Endothelial cell (in vitro differentiated cells): ENCODE results near the gene RASL11B. TPM values are rescaled to one million over a fixed set of nuclear protein-coding genes. Genes with fewer than 3 reads are reported as not detected.

Experiments
- DNase-seq: peaks from one replicate; pipeline ENCODE4 v3.0.0; 2021; ENCODE audit warnings: low spot score
- H3K27ac Mint-ChIP-seq: one replicate; pipeline ENCODE4 v1.8.0; 2021; ENCODE audit warnings: mixed read lengths, inconsistent platforms; ENCODE audit not compliant: unreplicated experiment
- H3K27me3 Mint-ChIP-seq: one replicate; pipeline ENCODE4 v1.8.0; 2021; ENCODE audit warnings: mild to moderate bottlenecking, moderate library complexity, mixed read lengths, inconsistent platforms; ENCODE audit not compliant: unreplicated experiment
- H3K36me3 Mint-ChIP-seq: one replicate; pipeline ENCODE4 v1.8.0; 2021; ENCODE audit warnings: mild to moderate bottlenecking, low read depth, mixed read lengths, inconsistent platforms; ENCODE audit not compliant: unreplicated experiment
- H3K4me1 Mint-ChIP-seq: one replicate; pipeline ENCODE4 v1.8.0; 2021; ENCODE audit warnings: mild to moderate bottlenecking, mixed read lengths, inconsistent platforms; ENCODE audit not compliant: unreplicated experiment
- H3K4me3 Mint-ChIP-seq: one replicate; pipeline ENCODE4 v1.8.0; 2021; ENCODE audit warnings: mild to moderate bottlenecking, mixed read lengths, inconsistent platforms; ENCODE audit not compliant: unreplicated experiment
- H3K9me3 Mint-ChIP-seq: one replicate; pipeline ENCODE4 v1.8.0; 2021; ENCODE audit warnings: mixed read lengths, inconsistent platforms; ENCODE audit not compliant: unreplicated experiment
- total RNA-seq: library from RNA; stranded (reverse); fragmentation: NEBNext Ultra II Directional; extraction: Animal tissue kit (Norgen Biotek cat#: 25700); gene quantifications from one replicate; pipeline ENCODE4 v1.2.1, GENCODE V29; 2021; ENCODE audit not compliant: unreplicated experiment
- TF ChIP-seq, protein P1 (sequence below): fragments of 200-600 bp; sonication (generic); IDR thresholded peaks from one replicate; pipeline ENCODE4 v1.5.0; 2021; ENCODE audit warnings: antibody characterized with exemption; ENCODE audit not compliant: unreplicated experiment

The RASL11B gene
- total RNA-seq, 1 donor from 2014 or later, result 0.64 TPM

DNA sequence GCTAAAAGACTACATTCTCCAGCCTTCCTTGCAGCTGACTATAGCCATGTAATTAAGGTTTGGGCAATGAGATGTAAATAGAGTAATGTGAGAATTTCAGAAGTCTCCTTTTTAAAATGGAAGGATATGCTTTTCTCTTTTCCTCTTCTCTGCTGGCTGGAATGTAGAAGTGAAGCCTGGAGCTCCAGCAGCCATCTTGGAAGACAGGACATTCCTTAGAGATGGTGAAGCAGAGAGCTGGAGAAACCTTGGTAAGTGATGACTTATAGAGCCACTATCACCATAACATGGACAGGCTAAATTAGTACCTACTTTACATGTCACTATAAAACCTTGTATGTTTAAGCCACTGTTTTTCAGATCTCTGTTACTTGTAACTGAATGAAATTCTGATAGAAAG lies 48.0 kb downstream of the RASL11B start:
- Mint-ChIP-seq H3K9me3 (no peaks in the 10 kb centered on the region), H3K4me1 (peaks cover 4% of the 10 kb centered on the region), H3K4me3 (no peak overlapping the region), H3K27me3 (no peaks in the 10 kb centered on the region), H3K27ac (no peak overlapping the region), H3K36me3 (no peaks in the 10 kb centered on the region)
- no peak for DNase-seq
- TF ChIP-seq, protein P1, sequence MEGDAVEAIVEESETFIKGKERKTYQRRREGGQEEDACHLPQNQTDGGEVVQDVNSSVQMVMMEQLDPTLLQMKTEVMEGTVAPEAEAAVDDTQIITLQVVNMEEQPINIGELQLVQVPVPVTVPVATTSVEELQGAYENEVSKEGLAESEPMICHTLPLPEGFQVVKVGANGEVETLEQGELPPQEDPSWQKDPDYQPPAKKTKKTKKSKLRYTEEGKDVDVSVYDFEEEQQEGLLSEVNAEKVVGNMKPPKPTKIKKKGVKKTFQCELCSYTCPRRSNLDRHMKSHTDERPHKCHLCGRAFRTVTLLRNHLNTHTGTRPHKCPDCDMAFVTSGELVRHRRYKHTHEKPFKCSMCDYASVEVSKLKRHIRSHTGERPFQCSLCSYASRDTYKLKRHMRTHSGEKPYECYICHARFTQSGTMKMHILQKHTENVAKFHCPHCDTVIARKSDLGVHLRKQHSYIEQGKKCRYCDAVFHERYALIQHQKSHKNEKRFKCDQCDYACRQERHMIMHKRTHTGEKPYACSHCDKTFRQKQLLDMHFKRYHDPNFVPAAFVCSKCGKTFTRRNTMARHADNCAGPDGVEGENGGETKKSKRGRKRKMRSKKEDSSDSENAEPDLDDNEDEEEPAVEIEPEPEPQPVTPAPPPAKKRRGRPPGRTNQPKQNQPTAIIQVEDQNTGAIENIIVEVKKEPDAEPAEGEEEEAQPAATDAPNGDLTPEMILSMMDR, result no peak

DNA sequence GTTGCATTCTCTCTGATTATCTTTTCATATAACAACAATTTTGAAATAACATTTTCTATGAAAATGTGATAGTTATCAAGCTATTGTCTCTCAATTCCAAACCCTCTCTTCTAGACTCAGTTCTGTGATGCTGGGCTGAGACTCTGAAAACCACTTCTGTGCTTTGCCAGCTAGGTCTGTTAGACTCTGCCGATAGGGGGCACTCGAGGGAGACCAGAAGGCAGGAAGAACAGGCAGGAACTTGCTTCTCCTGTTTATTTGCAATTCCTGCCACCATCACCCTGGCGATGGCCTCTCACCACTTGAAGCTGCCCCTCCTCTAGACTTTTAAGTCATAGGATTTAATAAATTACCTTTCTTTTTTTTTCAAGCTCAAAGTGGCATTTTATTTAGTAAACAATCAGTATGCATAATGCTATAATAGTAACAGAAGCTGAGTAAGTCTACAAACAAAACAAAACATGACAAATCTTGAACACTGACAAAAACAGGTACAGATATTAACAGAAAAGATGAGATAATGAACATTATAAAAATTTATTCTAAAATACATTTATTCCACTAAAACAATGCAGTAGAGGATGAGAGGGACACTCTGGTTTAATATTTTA lies 49.7 kb downstream of the RASL11B start:
- no peaks in the 10 kb centered on the region for H3K27me3 Mint-ChIP-seq
- peak overlapping the region; percentile 61 for H3K27ac Mint-ChIP-seq
- peak; percentile 84 for DNase-seq
- no peak overlapping the region for H3K4me3 Mint-ChIP-seq
- TF ChIP-seq, protein P1, result peak; percentile 65
- peaks cover 4% of the 10 kb centered on the region for H3K4me1 Mint-ChIP-seq
- no peaks in the 10 kb centered on the region for H3K36me3 Mint-ChIP-seq
- H3K9me3 Mint-ChIP-seq, result no peaks in the 10 kb centered on the region

DNA sequence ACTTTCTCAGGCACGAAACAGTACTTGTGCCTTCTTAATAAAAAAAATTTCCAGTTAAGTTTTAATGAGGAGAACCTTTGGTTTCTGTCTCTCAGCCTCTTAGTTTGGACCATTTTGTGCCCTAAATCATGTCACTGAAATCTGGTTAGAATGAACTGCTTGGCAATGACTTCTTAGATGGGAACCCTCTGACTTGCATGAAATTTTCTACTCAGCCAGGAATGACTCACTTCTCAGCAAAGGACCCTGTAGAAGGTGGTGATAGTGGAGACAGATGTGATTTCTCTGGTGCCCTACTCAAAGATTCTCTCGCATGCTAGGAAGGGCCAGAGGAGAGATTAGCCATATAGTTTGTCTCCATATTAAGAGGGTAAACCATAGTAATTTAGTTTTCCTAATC lies 50.5 kb downstream of the RASL11B start:
- DNase-seq, result no peak
- Mint-ChIP-seq H3K36me3 (no peaks in the 10 kb centered on the region), H3K9me3 (no peaks in the 10 kb centered on the region), H3K4me1 (peaks cover 4% of the 10 kb centered on the region), H3K4me3 (no peak overlapping the region), H3K27ac (no peak overlapping the region), H3K27me3 (no peaks in the 10 kb centered on the region)
- TF ChIP-seq, protein P1, result no peak

DNA sequence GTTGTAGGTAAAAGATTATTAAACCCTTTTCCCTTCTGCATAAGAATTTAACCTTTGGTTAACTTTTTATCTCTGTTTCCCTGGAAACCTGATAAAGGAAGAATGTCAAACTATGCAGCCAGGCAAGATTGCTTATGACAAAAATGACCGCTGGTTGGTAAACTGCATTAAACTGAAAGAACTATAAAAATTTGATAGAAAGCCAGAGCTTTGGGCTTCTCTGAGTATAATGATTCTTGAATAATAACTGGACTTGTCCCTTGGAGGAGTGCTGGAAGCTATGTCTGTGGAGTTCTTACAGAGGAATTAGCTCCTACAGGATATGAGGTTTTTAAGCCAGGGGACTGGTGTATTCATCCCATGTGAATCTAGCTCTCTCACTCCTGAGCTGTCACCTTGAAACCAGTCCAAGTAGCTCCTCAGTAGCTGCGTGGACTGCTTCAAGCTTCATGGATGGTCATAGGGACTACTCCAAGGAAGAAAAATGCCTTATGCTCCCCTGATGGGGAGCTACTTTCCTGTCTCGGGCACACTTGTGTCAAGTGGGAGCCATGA lies 52.0 kb downstream of the RASL11B start:
- no peaks in the 10 kb centered on the region for H3K36me3 Mint-ChIP-seq
- no peaks in the 10 kb centered on the region for H3K27me3 Mint-ChIP-seq
- no peak overlapping the region for H3K4me3 Mint-ChIP-seq
- no peaks in the 10 kb centered on the region for H3K9me3 Mint-ChIP-seq
- TF ChIP-seq, protein P1, result no peak
- no peak for DNase-seq
- no peak overlapping the region for H3K27ac Mint-ChIP-seq
- peaks cover 4% of the 10 kb centered on the region for H3K4me1 Mint-ChIP-seq

DNA sequence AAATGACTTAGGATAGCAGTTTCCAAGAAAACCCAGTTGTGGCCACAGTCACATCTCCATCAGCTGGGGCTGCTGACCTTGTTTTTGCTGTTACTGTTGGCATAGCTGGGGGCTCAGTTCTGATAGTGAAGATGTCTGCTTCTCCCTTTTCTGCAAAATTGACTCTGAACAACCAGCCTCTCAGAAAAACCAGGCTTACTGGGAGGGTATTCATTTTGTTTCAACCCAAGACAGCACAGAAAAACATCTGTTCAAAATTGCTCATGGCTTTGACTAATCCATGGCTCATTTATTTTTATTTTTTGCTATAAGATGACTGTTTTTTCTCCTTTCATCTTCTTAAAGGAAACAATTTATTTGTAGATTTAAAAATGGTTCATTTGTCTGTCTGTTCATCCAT lies 53.1 kb downstream of the RASL11B start:
- TF ChIP-seq, protein P1, result no peak
- H3K4me3 Mint-ChIP-seq, result no peak overlapping the region
- no peak for DNase-seq
- H3K36me3 Mint-ChIP-seq, result no peaks in the 10 kb centered on the region
- no peaks in the 10 kb centered on the region for H3K9me3 Mint-ChIP-seq
- H3K27ac Mint-ChIP-seq, result no peak overlapping the region
- peaks cover 4% of the 10 kb centered on the region for H3K4me1 Mint-ChIP-seq
- no peaks in the 10 kb centered on the region for H3K27me3 Mint-ChIP-seq
